Measurements from ENCODE around the gene NF2. TPM values are rescaled to one million over a fixed set of nuclear protein-coding genes. Genes with fewer than 3 reads are reported as not detected.

The NF2 gene
- polyA plus RNA-seq, 3 donors, result 7.7 to 15.5 (median 8.4) TPM

DNA sequence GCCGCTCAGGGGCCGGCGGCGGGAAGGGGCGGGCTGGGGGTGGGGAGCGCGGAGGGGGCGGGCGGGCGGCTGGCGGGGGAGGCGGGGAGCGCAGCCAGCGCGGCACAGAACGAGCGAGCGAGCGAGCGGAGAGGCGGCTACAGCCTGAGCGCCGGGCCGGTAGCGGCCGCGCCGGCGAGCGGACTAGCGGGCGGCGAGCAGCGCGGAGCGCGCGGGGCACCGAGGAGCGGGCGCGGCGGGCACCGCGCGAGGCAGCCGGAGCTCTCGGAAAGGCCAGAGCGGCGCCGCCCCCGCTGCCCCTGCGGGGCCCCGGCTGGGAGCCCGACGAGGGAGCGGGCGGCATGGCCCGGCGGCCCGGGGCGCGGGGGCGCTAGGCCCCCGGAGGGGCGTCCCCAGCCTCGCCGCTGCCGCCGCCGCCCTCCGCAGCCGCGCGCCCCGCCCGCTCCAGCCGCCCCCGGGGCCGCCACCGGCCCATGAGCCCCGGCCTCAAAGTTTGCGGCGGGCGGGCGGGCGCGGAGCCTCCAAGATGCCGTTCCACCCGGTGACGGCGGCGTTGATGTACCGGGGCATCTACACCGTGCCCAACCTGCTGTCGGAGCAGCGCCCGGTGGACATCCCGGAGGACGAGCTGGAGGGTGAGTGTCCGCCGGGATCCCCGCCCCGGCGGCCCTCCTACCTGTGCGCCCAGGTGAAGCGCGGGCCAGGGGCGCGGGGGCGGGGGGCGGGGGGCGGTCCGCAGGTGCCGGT, 116.6 kb downstream of the NF2 start, which contains the start of gene CABP7:
Gene CABP7, plus strand, starts transcription at position 105 of the 747 bp plus-strand sequence. Its CDS starts 422 bp downstream, at position 527.
- Histone ChIP-seq H3K4me1 (ENCODE audit: control insufficient read depth in 1 of 2, insufficient read depth in 2 of 2, low read length in 2 of 2) (no peaks in the 10 kb centered on the region), H2AFZ (ENCODE audit: insufficient read depth, low read depth, low read length, poor library complexity, severe bottlenecking) (no peak within 1 kb of the TSS), H3K27ac (ENCODE audit: low read depth in 1 of 2, low read length in 2 of 2) (no peak within 1 kb of the TSS), H3K9ac (ENCODE audit: insufficient read depth, low read length, poor library complexity, severe bottlenecking) (no peak within 1 kb of the TSS), H3K27me3 (ENCODE audit: control insufficient read depth in 2 of 2, insufficient read depth in 2 of 2, low read length in 2 of 2) (peaks cover 16 to 42% of the 10 kb centered on the region in 2 donors), H3K36me3 (replicated peaks in 1 of 2; ENCODE audit: control insufficient read depth in 1 of 2, insufficient read depth in 2 of 2, low read length in 2 of 2) (no peaks in the 10 kb centered on the region), H3K9me3 (replicated peaks in 1 of 2; ENCODE audit: control insufficient read depth in 1 of 2, insufficient read depth in 1 of 2, low read length in 2 of 2) (peaks cover 0 to 5% of the 10 kb centered on the region in 2 donors), H3K4me3 (replicated peaks in 1 of 3; ENCODE audit: low read depth in 2 of 3, low read length in 3 of 3) (no peak within 1 kb of the TSS), H3K79me2 (ENCODE audit: insufficient read depth, low read length) (no peaks in the 10 kb centered on the region), H4K20me1 (ENCODE audit: insufficient read depth, low read length) (no peaks in the 10 kb centered on the region), H3K4me2 (replicated peaks; ENCODE audit: extremely low read depth, low read length, poor library complexity, severe bottlenecking) (no peak within 1 kb of the TSS)
- TF ChIP-seq CTCF (IDR thresholded peaks at IDR 0.05), result no peak
- peaks cover 0 to 11% (median 2%) of the 10 kb centered on the region in 7 donors for H3K9me3 Mint-ChIP-seq
- intact Hi-C loops (cut with micrococcal nuclease), result no loop called here
- H3K36me3 Mint-ChIP-seq, result no peaks in the 10 kb centered on the region
- under 1% methylated on average over 102 of the region's 115 CpGs for WGBS (ENCODE audit: insufficient coverage)
- H3K27ac Mint-ChIP-seq, result peak within 1 kb of the TSS in 1 of 7 donors; percentile 66
- H3K4me1 Mint-ChIP-seq, result no peaks in the 10 kb centered on the region
- peak within 1 kb of the TSS in 1 of 2 donors; percentile 77 for H3K4me3 Mint-ChIP-seq
- DNase-seq, result no peak
- H3K27me3 Mint-ChIP-seq (ENCODE audit: low read depth in 3 of 3), result peaks cover 40 to 72% (median 54%) of the 10 kb centered on the region in 3 donors

GRCh38 chr22:29720811-29721323, 117.4 kb downstream of the NF2 start:
- Histone ChIP-seq H3K4me2 (replicated peaks; ENCODE audit: extremely low read depth, low read length, poor library complexity, severe bottlenecking) (no peak overlapping the region), H4K20me1 (ENCODE audit: insufficient read depth, low read length) (no peaks in the 10 kb centered on the region), H3K9ac (ENCODE audit: insufficient read depth, low read length, poor library complexity, severe bottlenecking) (no peak overlapping the region), H3K79me2 (ENCODE audit: insufficient read depth, low read length) (no peaks in the 10 kb centered on the region), H3K36me3 (replicated peaks in 1 of 2; ENCODE audit: control insufficient read depth in 1 of 2, insufficient read depth in 2 of 2, low read length in 2 of 2) (no peaks in the 10 kb centered on the region), H3K4me3 (replicated peaks in 1 of 3; ENCODE audit: low read depth in 2 of 3, low read length in 3 of 3) (no peak overlapping the region), H3K27me3 (ENCODE audit: control insufficient read depth in 2 of 2, insufficient read depth in 2 of 2, low read length in 2 of 2) (peaks cover 16 to 42% of the 10 kb centered on the region in 2 donors), H3K27ac (ENCODE audit: low read depth in 1 of 2, low read length in 2 of 2) (no peak overlapping the region), H3K4me1 (ENCODE audit: control insufficient read depth in 1 of 2, insufficient read depth in 2 of 2, low read length in 2 of 2) (no peaks in the 10 kb centered on the region), H2AFZ (ENCODE audit: insufficient read depth, low read depth, low read length, poor library complexity, severe bottlenecking) (no peak overlapping the region), H3K9me3 (replicated peaks in 1 of 2; ENCODE audit: control insufficient read depth in 1 of 2, insufficient read depth in 1 of 2, low read length in 2 of 2) (peaks cover 0 to 5% of the 10 kb centered on the region in 2 donors)
- WGBS (ENCODE audit: insufficient coverage), result 5% methylated on average over 47 of the region's 53 CpGs
- Mint-ChIP-seq H3K4me1 (no peaks in the 10 kb centered on the region), H3K27me3 (ENCODE audit: low read depth in 3 of 3) (peaks cover 42 to 74% (median 54%) of the 10 kb centered on the region in 3 donors), H3K4me3 (no peak overlapping the region), H3K27ac (no peak overlapping the region), H3K36me3 (no peaks in the 10 kb centered on the region), H3K9me3 (peaks cover 0 to 11% (median 2%) of the 10 kb centered on the region in 7 donors)
- no peak for TF ChIP-seq CTCF (IDR thresholded peaks at IDR 0.05)
- intact Hi-C loops (cut with micrococcal nuclease), result no loop called here
- no peak for DNase-seq
